Muscle layer of colon (tissue), 2 donors: Measurements from ENCODE around the gene HSFY1.
"Not testable (repeated sequence)": the region's sequence is repeated elsewhere in the genome, so short reads cannot be mapped to it uniquely, and the experiment has no call there.

Source experiments
- H3K27ac ChIP-seq: one replicate; pipeline ENCODE4 v1.7.0; 2013; ENCODE audit warnings: low read depth, mild to moderate bottlenecking, low read length, moderate library complexity
- H3K27me3 ChIP-seq, 2 donors: one replicate each; pipeline ENCODE4 v1.7.0; 2013; ENCODE audit warnings: low read length in 2 of 2, mild to moderate bottlenecking in 2 of 2; ENCODE audit not compliant: insufficient read depth in 2 of 2, control insufficient read depth in 1 of 2
- H3K36me3 ChIP-seq: one replicate; pipeline ENCODE4 v1.7.0; 2013; ENCODE audit warnings: mild to moderate bottlenecking, low read length; ENCODE audit not compliant: insufficient read depth
- H3K4me1 ChIP-seq: one replicate; pipeline ENCODE4 v1.7.0; 2013; ENCODE audit warnings: mild to moderate bottlenecking, low read length; ENCODE audit not compliant: insufficient read depth
- H3K4me3 ChIP-seq, 2 donors: one replicate each; pipeline ENCODE4 v1.7.0; 2013; ENCODE audit warnings: low read length in 2 of 2, low read depth in 1 of 2, mild to moderate bottlenecking in 1 of 2, moderate library complexity in 1 of 2
- H3K9ac ChIP-seq: one replicate; pipeline ENCODE4 v1.7.0; 2013; ENCODE audit warnings: low read length
- H3K9me3 ChIP-seq: one replicate; pipeline ENCODE4 v1.7.0; 2013; ENCODE audit warnings: mild to moderate bottlenecking, low read length
- donor health status: abdominal sarcoma.
- donor health status: Adenocarcinoma of cecum.

HSFY1 gene

DNA sequence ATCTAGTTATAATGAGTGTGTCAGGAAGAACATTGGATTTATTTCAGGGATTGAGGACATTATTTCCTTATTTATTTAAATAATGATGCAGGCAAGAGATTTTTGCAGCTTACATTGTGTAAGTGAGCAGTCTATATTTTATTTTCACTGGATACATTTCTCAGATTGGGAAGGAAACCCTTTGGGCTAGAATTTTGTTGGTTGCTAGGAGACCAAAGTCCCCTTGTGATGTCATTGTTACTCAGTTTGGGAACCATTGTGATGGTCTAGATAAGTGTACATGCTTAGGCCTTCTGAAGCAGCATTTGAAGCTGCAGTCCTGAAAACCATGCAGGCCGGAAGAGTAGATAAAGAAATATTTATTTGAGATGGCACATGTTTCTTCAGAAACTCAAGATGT is at the start of gene HSFY1:
Gene HSFY1, plus strand, starts transcription at position 301 of the 400 bp plus-strand sequence. Its CDS starts 68 bp downstream, at position 369.
- not testable (repeated sequence) for H3K36me3 ChIP-seq, H3K27me3 ChIP-seq, H3K9me3 ChIP-seq, H3K27ac ChIP-seq, H3K9ac ChIP-seq, H3K4me3 ChIP-seq, H3K4me1 ChIP-seq

DNA sequence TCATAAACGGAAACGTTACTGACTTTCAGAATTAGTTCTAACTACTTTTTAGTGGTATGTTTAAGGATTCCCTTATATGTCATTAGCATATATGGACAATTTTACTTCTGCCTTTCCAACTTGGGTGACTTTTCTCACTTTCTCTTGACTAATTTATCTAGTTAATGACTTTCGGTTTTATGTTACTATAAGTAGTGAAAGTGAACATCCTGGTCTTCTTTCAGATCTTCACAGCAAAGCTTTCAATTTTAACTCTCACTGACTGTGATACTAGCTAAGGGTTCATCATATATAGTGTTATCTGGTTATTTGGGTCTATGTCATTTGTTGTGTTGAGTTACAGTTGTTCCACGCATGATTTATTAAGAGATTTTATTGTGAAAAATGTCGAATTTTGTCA is 42.3 kb upstream of the HSFY1 start:
- not testable (repeated sequence) for H3K9ac ChIP-seq, H3K4me3 ChIP-seq, H3K9me3 ChIP-seq, H3K36me3 ChIP-seq, H3K27me3 ChIP-seq, H3K27ac ChIP-seq, H3K4me1 ChIP-seq

- H3K4me3 ChIP-seq, H3K36me3 ChIP-seq, H3K27ac ChIP-seq, H3K27me3 ChIP-seq, H3K9ac ChIP-seq, H3K9me3 ChIP-seq, H3K4me1 ChIP-seq: not testable (repeated sequence)
Measured at GRCh38 chrY:18530995-18531655, 15.4 kb upstream of the HSFY1 start.

GRCh38 chrY:18538952-18539351 is 7.6 kb upstream of the HSFY1 start:
- H3K4me1 ChIP-seq, H3K9ac ChIP-seq, H3K27ac ChIP-seq, H3K27me3 ChIP-seq, H3K36me3 ChIP-seq, H3K4me3 ChIP-seq, H3K9me3 ChIP-seq: not testable (repeated sequence)

DNA sequence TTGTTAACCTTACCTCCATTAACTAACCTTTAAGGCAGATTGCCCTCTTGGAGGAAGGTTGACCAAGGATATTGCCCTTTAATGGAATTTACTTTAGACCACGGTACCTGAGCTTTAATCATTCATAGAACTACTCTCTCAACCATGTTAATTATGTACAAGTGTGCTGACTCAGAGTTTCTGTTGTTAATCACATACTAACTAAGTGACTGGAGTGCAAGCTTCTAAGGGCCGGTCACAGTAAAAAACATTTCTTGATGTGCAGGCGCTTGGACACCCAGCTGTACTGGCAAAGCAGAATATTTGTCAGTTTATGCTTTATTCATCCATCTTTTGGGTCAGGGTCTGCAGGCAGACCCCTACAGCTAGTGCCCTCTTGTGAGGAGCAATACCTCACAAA is 6.6 kb downstream of the HSFY1 start:
- H3K9me3 ChIP-seq, H3K27ac ChIP-seq, H3K27me3 ChIP-seq: not testable (repeated sequence)

GRCh38 chrY:18565915-18566314 is 19.4 kb downstream of the HSFY1 start:
- not testable (repeated sequence) for H3K36me3 ChIP-seq, H3K27ac ChIP-seq, H3K27me3 ChIP-seq, H3K4me3 ChIP-seq, H3K9ac ChIP-seq, H3K4me1 ChIP-seq, H3K9me3 ChIP-seq

More for the DNA sequence above, 6.6 kb downstream of the HSFY1 start:
- H3K4me1 ChIP-seq, H3K36me3 ChIP-seq, H3K9ac ChIP-seq, H3K4me3 ChIP-seq: not testable (repeated sequence)
